LNCAP (cell line): Measurements from ENCODE around the gene DOCK1.

Experiments
- CTCF ChIP-seq: fragments of 450-650 bp; IDR thresholded peaks from 2 replicates; pipeline ENCODE4 v1.5.1; 2017; ENCODE audit warnings: mild to moderate bottlenecking

The DOCK1 gene

GRCh38 chr10:127378628-127379027 is 473.4 kb downstream of the DOCK1 start:
- no peak for TF ChIP-seq CTCF

- TF ChIP-seq CTCF: no peak
These were observed 479.3 kb downstream of the DOCK1 start for GRCh38 chr10:127384532-127384931.

GRCh38 chr10:127385066-127385465 is 479.8 kb downstream of the DOCK1 start:
- no peak for TF ChIP-seq CTCF

GRCh38 chr10:127386606-127387327 is 481.5 kb downstream of the DOCK1 start:
- no peak for TF ChIP-seq CTCF

GRCh38 chr10:127391875-127392274 is 486.6 kb downstream of the DOCK1 start:
- no peak for TF ChIP-seq CTCF

GRCh38 chr10:127392351-127393235 is 487.4 kb downstream of the DOCK1 start:
- TF ChIP-seq CTCF: no peak

GRCh38 chr10:127398140-127398970 is 493.1 kb downstream of the DOCK1 start:
- TF ChIP-seq CTCF: no peak
